ENCODE data around the gene ATG4B.
"Not testable (repeated sequence)": the region's sequence is repeated elsewhere in the genome, so short reads cannot be mapped to it uniquely, and the experiment has no call there.

The ATG4B gene

DNA sequence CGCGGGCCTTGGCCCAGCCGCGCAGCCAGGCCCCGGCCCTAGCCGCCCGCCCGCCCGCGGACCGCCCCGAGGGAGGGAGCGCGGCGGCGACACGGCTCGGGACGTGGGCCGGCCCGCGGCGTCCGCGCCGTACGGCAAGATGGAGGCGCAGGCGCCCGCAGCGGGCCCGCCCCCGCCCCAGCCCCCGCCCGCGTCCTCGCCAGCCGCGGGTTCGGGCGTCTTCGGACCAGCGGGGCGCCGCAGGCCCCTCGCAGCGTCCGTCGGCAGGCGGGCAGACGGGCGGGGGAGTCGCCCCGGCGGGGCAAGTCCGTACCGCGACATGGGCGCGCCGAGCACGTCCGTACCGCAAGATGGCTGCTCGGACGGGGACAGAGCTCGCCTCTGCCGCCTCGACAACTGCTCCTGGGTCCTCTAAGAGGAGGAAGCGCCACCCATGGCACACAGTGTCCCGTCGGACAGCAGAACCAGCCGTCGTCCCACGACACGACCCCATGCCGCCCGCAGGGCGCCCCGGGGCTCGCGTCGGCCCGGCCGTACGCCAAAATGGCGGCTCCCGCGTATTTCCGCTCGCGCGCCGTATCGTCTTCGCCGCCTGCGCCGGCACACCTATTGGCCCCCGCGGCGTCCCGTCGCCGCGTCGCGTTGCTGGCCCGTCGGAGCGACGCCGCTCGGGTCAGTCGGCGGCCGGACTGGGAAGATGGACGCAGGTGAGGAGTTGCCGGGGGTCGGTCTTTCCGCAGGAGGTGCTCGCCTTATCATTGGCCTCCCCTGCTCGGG lies at the start of gene ATG4B, which contains the start of gene THAP4:
Gene ATG4B (plus strand): TSS at position 676 of the 777 bp plus-strand sequence. CDS start 22 bp downstream, at position 698.
Gene THAP4 (minus strand): TSS at position 141 of the 777 bp plus-strand sequence. CDS start 141 bp downstream, outside the sequence.
- DNase-seq, result peak; percentile 38 to 96 (median 85)

DNA sequence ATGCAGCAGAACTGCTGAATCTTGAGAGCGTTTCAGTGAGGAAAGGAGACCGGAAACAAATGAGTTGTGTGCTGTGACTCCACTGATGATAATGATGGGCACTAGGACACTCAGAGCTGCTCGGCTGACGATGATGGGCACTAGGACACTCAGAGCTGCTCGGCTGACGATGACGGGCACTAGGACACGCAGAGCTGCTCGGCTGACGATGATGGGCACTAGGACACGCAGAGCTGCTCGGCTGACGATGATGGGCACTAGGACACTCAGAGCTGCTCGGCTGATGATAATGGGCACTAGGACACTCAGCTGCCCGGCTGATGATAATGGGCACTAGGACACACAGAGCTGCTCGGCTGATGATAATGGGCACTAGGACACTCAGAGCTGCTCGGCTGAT lies 47.6 kb upstream of the ATG4B start:
- not testable (repeated sequence) for DNase-seq

DNA sequence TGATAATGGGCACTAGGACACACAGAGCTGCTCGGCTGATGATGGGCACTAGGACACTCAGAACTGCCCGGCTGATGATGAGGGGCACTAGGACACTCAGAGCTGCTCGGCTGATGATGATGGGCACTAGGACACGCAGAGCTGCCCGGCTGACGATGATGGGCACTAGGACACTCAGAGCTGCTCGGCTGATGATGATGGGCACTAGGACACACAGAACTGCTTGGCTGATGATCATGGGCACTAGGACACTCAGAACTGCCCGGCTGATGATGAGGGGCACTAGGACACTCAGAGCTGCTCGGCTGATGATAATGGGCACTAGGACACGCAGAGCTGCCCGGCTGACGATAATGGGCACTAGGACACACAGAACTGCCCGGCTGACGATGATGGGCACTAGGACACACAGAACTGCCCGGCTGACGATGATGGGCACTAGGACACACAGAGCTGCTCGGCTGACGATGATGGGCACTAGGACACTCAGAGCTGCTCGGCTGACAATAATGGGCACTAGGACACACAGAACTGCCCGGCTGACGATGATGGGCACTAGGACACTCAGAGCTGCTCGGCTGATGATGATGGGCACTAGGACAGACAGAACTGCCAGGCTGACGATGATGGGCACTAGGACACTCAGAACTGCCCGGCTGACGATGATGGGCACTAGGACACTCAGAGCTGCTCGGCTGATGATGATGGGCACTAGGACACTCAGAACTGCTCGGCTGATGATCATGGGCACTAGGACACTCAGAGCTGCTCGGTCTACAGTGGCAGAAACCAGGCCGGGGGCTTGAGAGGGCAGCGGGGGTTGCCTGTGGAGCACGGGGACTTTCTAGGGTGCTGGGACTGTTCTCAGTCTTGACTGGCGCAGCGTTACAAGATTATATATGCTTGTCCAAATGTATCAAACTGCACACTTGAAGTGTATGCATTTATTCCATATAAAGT lies 46.7 kb upstream of the ATG4B start:
- not testable (repeated sequence) for DNase-seq

DNA sequence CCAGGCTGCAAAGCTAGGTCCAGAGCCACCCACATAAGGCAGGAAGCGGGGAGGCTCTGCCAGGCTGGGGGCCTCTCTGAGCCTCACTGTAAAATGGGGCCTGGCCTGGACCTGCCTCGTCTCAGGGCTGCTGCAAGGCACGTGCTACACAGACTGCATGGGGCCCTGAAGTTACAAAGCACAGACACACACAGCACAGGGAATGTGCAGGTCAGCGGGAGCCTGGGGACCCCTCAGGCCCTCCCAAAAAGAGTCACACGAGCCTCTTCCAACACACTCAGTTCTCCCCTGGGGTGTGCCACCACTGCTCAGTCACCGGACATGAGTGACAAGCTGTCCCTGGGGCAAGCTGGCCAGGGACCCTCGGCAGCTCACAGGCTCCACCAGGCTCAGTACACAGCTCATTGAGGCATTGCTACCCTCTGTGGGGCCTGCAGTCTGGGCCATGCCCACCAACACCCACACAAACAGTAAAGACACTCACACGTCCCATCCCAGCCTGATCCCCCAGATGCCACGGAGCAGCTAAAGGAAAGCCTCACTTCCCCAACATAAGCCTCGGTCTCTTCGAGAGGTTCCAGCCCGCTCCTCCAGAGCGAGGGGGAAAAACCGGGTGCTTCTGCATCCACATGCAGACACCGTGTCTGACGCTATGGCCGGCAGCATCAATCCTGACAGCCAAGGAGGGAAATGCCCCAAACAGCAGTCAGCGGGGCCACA lies 45.2 kb upstream of the ATG4B start:
- DNase-seq, result no peak

DNA sequence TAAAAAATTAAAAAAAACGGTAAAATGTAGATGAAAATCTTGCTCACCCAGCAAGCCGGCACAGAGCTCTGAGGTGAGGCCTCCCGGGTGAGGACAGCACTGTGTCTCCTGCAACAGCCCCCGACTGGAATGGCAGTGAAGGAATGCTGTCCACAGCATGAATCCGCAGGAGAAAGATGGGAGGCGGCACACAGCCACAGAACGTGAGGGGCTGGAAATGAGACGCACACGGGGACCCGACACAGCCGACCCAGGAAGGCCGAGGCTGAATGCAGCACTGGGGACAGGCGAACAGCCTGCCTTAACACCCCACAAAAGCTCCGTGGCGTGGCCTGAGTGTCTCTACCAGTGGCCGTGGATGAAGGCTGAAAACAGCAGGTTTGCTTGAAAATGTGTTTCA lies 44.2 kb upstream of the ATG4B start:
- no peak for DNase-seq

DNA sequence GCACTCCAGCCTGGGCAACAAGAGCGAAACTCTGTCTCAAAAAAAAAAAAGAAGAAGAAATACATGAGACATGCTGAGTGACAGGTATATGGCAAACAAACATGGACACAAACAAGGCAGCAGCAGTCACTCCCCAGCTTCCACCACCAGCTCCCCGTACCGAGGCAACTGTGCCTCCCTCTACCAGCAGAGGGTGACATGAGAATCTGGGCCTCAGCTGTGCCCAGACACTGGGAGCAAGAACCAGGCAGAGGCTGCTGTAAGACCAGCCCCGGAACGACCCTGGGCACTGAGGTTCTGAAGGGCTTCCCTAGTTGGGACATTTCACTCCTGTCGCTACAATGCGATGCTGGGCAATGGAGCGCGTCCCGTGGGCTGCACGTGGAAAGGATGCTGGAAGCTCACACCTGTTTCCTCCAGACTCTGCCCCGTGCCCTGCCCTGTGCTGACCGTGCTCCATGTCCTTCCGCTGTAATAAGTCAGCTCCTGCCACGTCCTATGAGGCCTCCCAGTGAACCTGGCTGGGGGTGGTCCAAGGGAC lies 41.8 kb upstream of the ATG4B start:
- no peak for DNase-seq

DNA sequence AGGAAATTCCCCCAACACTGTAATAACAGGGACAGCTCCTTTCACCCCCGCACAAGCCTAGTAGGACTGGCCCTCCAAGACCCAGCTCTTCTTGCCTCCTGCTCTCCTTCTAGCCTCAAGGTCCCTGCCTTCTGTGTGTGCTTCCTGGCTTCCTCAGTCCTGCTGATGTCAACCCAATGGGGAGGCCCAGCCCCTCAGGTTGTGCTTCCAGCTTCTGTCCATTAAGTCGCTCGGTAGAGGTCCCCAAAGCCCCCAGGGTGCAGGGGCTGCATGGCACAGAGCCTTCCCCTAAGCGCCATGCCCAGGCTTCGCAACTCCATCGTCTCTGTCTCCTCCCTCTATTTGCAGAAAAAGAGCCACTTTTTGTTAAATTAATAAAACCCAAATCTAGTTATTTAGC lies 39.9 kb upstream of the ATG4B start:
- no peak for DNase-seq

DNA sequence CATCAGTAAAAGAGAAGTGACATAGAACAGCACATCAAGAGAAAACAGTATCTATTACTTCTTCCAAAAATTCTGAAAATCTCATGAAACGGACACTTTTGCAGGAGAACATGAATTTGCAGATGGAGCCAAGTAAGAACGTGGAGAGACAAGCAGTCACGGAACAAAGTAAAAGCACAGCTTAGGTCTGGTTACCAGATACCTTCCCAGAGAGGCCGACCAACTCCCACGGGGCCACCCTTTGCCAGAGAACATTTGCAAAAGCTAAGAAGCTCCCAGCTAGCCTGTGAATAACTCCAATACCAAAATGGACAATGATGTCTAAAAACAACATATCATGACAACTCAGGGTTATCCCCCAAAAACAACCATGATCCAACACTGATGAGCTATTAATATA lies 39.4 kb upstream of the ATG4B start:
- DNase-seq, result no peak

DNA sequence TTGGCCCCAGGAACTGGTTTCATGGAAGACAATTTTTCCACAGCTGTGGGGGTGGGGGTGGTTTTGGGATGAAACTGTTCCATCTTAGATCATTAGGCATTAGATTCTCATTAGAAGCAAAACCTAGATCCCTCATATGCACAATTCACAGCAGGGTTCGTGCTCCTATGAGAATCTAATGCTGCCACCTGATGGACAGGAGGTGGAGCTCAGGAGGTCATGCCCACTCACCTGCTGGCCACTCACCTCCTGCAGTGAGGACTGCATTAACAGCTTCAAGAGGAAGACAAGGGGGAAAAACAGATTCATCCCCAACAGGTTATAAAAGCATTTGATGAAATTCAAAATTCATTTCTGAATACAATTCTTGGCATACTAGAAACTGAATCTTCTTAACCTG lies 39.0 kb upstream of the ATG4B start:
- DNase-seq, result no peak

DNA sequence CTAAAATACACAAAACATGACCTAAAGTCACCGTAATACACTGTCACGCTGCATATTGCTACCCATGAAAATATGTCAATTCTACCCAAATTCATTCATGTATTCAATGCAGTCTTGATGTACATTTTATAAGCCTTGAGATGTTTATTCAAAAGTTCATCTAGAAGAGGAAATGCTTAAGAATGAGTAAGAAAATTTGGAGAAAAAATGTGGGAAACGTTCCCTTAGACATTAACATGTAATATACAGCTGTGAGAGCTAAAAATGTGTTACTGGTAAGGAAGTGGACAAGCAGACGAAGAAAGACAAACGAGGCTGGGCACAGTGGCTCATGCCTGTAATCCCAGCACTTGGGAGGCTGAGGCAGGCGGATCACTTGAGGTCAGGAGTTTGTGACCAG lies 37.9 kb upstream of the ATG4B start:
- no peak for DNase-seq

DNA sequence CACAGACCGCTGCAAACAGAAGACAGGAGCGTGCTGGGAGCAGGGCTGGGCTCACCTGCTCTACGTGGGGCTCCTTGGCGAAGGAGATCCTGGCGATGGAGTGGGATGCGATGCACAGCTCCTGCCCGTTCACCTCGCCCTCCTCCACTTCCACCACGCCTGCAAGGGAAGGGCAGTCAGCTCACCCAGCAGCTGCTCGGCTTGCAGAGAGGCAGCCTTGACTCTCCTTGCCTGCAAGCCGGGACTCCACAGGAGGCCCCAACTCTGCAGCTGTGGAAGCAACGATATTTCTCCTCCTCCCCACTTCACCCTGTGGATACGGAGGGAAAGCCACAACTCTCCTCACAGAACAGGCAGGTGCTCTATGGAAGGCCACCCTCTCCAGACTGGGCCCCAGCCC lies 35.7 kb upstream of the ATG4B start:
- no peak for DNase-seq

DNA sequence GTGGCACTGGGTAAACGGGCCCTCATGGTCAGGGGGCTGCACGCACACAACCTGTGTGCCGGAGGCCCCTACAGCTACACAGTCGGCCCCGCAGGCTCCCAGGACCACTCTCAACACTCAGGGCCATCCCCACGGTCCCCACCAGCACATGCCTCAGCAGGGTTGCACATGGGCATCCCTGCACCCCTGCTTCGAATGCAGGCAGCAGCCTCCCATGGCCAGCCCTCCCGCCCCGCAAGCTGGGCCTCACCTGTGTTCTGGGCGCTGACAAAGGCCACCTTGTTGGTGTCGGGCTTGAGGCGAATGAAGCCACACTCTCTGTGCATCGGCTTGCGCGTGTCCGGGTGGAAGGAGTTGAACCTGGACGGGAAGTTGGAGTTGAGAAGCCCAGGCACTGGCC lies 34.8 kb upstream of the ATG4B start:
- no peak for DNase-seq

DNA sequence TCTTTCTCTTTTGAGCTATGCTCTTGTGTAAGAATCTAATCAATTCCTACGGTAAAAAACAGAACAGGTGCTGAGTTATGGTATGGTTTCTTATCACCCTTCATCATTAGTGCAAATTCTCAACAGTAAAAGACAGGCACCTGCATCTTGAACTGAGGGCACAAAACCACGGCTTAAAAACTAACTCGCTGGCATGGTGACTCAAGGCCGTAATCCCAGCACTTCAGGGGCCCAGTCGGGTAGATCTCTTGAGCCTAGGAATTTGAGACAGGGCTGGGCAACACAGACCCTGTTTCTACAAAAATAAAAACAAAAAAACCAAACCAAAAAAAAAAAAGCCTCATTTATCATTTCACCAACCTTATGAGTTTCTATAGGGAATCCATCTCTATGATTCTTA lies 33.8 kb upstream of the ATG4B start:
- no peak for DNase-seq

DNA sequence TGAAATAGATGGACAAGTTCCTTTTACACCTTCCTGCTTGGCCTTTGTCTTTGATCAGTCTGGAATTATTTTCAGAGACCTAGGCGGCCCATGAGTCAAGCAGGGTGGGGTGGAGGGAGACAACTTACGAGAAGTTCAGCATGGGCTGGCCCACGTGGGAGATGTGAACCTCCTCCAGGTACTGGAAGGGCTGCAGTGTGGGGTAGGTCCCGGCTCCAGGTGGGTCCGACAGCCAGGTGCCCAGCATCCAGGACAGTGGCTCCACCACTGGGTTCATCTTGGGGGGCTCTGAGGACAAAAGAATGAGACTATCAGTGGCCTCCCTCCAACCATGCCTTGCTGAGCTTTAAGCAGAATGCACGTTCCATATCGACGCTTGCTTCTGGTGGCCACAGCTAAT lies 31.3 kb upstream of the ATG4B start:
- DNase-seq, result no peak

DNA sequence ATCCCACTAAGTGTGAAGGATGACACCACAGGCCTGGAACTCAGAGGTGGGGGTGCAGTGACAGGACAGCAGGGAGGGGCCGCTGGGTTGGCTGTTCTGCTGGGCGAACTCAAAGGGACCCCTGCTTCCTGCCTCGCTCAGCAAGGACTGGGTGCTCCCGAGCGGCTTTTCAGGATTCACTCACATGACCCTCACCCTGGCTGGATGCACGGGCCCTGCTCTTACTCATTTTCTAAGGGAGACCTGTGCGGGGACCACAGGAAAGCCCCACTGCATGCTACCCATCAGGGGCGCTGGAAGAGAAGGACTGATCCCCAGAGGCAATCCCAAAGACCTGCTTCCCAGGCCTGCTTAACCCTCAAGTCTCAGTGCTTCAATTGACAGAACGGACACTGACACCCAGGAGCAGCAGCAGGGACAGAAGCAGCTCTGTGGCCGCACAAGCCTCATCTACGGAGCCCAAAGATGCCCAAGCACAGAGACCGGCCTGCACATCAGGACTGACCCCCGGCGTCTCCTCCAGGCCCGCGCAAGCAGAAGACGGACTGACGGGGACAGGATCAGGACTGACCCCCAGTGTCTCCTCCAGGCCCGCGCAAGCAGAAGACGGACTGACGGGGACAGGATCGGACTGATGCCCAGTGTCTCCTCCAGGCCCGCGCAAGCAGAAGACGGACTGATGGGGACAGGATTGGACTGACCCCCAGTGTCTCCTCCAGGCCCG lies 30.2 kb upstream of the ATG4B start:
- DNase-seq, result no peak

DNA sequence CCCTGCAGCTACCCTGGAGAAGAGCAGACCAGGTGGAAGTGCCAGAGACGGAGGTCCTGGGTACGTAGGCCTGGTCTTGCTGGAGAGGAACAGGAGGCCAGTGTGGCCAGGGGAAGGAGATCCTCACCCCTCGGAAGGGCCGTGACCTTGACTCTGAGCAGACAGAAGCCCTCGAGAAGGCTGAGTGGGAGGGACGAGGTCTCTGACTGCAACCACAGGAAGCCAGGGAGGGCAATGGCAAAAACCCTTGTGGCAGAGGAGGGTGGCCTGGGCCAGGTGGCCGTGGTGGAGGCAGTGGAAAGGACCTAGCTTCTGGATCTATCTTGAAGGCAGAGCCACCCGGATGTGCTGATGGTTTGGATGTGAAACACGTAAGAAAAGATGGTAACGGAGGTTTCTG lies 28.6 kb upstream of the ATG4B start:
- no peak for DNase-seq

DNA sequence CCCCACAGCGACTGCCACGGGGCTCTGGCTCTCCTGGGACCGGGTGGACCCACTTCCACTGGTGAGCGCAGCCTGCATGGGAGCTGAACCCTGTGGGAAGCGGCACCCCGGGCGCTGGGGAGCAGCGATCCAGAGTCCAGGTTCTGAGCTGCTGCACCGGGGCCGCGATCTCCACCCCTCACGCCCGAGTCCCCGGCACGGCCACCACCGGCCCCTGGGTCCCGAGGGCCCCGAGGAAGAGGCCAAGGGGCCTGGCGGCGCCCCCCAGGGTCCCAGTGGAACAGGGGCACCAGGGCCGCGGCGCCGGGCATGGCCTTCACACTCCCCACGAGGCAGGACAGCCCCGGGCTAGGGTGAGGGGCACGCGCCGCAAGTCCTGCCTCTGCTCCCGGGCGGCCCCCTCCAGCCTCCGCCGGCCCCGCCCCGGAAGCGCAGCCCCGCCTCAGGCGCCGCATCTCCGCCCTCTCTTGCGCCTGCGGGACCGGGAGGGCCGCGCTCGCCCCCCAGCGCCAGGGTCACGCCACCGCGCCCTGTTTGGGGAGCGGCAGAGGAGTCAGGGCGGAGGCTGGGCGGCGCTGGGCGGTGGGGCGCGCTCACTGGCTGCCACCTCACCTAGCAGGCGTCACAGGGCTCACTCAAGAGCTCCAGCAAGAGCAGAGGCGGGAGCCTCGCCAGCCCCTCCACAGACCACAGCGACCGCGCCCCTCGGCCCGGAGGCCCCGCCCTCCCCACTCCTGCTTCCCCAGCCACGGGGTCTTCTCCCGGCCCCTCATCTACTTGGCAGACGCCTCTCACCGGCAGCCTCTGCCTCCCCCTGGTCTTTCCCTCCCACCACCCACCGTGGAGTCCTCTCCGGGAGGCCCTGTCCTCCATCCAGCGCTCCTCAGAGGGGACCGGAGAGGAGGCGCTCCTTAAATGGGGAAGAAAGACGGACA lies 27.4 kb upstream of the ATG4B start:
- peak in 51 of 58 donors; percentile 6 to 75 (median 47) for DNase-seq

DNA sequence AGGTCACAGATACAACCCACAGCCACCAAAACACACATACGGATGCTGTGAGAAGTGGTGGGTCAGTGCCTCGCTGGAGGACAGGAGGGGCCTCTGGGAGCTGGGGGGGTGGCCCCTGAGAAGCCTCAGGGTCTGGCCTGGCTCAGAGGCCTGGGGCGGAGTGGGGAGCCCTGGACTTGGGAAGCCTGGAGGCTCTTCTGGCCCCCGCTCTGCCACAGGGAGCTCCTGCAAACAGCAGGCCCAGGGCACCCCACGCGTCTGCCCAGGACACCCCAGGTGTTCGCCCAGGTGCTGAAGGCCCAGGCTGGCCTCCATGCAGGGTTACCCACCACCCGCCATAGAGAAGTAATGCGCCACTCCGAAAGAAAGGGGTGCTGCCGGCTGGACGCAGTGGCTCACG lies 26.4 kb upstream of the ATG4B start:
- no peak for DNase-seq
